Measurements from ENCODE around the gene TENM4.
A peak's percentile ranks its signal among the peaks of the same experiment; 100 is the strongest.

TENM4 gene

GRCh38 chr11:78810559-78811009, 630.2 kb downstream of the TENM4 start:
- Mint-ChIP-seq H3K9me3 (no peaks in the 10 kb centered on the region), H3K27ac (ENCODE audit: low read depth) (no peak overlapping the region), H3K4me3 (no peak overlapping the region), H3K27me3 (peaks cover 31% of the 10 kb centered on the region), H3K4me1 (no peaks in the 10 kb centered on the region), H3K36me3 (ENCODE audit: insufficient read depth) (no peaks in the 10 kb centered on the region)
- ATAC-seq (replicated peaks; ENCODE audit: extremely low read depth, poor library complexity, severe bottlenecking) (no peak), DNase-seq (ENCODE audit: low spot score in 2 of 2) (no peak)

- DNase-seq (ENCODE audit: low spot score in 2 of 2): no peak
- peaks cover 26% of the 10 kb centered on the region for H3K27me3 Mint-ChIP-seq
- no peak overlapping the region for H3K27ac Mint-ChIP-seq (ENCODE audit: low read depth)
- no peaks in the 10 kb centered on the region for H3K4me1 Mint-ChIP-seq
- no peaks in the 10 kb centered on the region for H3K36me3 Mint-ChIP-seq (ENCODE audit: insufficient read depth)
- ATAC-seq (replicated peaks; ENCODE audit: extremely low read depth, poor library complexity, severe bottlenecking): no peak
- no peak overlapping the region for H3K4me3 Mint-ChIP-seq
- no peaks in the 10 kb centered on the region for H3K9me3 Mint-ChIP-seq
Observed at GRCh38 chr11:78809931-78810541, 630.8 kb downstream of the TENM4 start.

GRCh38 chr11:78808923-78809322, 631.9 kb downstream of the TENM4 start:
- H3K27me3 Mint-ChIP-seq: peaks cover 21% of the 10 kb centered on the region
- H3K4me1 Mint-ChIP-seq: no peaks in the 10 kb centered on the region
- ATAC-seq (replicated peaks; ENCODE audit: extremely low read depth, poor library complexity, severe bottlenecking): no peak
- H3K27ac Mint-ChIP-seq (ENCODE audit: low read depth): no peak overlapping the region
- no peak for DNase-seq (ENCODE audit: low spot score in 2 of 2)
- no peaks in the 10 kb centered on the region for H3K9me3 Mint-ChIP-seq
- no peak overlapping the region for H3K4me3 Mint-ChIP-seq
- no peaks in the 10 kb centered on the region for H3K36me3 Mint-ChIP-seq (ENCODE audit: insufficient read depth)

- Mint-ChIP-seq H3K27me3 (peaks cover 11% of the 10 kb centered on the region), H3K27ac (ENCODE audit: low read depth) (no peak overlapping the region), H3K4me1 (no peaks in the 10 kb centered on the region), H3K4me3 (no peak overlapping the region), H3K36me3 (ENCODE audit: insufficient read depth) (no peaks in the 10 kb centered on the region), H3K9me3 (no peaks in the 10 kb centered on the region)
- ATAC-seq (replicated peaks; ENCODE audit: extremely low read depth, poor library complexity, severe bottlenecking) (no peak), DNase-seq (ENCODE audit: low spot score in 2 of 2) (no peak)
Observed at GRCh38 chr11:78807351-78807750, 633.5 kb downstream of the TENM4 start.

- H3K27ac Mint-ChIP-seq (ENCODE audit: low read depth): no peak overlapping the region
- ATAC-seq (replicated peaks; ENCODE audit: extremely low read depth, poor library complexity, severe bottlenecking): no peak
- no peaks in the 10 kb centered on the region for H3K4me1 Mint-ChIP-seq
- peaks cover 11% of the 10 kb centered on the region for H3K27me3 Mint-ChIP-seq
- H3K4me3 Mint-ChIP-seq: no peak overlapping the region
- no peak for DNase-seq (ENCODE audit: low spot score in 2 of 2)
- no peaks in the 10 kb centered on the region for H3K36me3 Mint-ChIP-seq (ENCODE audit: insufficient read depth)
- H3K9me3 Mint-ChIP-seq: no peaks in the 10 kb centered on the region
Observed at GRCh38 chr11:78806214-78807004, 634.4 kb downstream of the TENM4 start.

GRCh38 chr11:78804991-78805390, 635.8 kb downstream of the TENM4 start:
- no peak overlapping the region for H3K27ac Mint-ChIP-seq (ENCODE audit: low read depth)
- H3K4me1 Mint-ChIP-seq: no peaks in the 10 kb centered on the region
- H3K4me3 Mint-ChIP-seq: no peak overlapping the region
- ATAC-seq (replicated peaks; ENCODE audit: extremely low read depth, poor library complexity, severe bottlenecking): no peak
- no peak for DNase-seq (ENCODE audit: low spot score in 2 of 2)
- peaks cover 11% of the 10 kb centered on the region for H3K27me3 Mint-ChIP-seq
- no peaks in the 10 kb centered on the region for H3K9me3 Mint-ChIP-seq
- H3K36me3 Mint-ChIP-seq (ENCODE audit: insufficient read depth): no peaks in the 10 kb centered on the region

- H3K27ac Mint-ChIP-seq (ENCODE audit: low read depth): no peak overlapping the region
- no peak overlapping the region for H3K4me3 Mint-ChIP-seq
- H3K4me1 Mint-ChIP-seq: no peaks in the 10 kb centered on the region
- no peaks in the 10 kb centered on the region for H3K9me3 Mint-ChIP-seq
- DNase-seq (ENCODE audit: low spot score in 2 of 2) (no peak), ATAC-seq (replicated peaks; ENCODE audit: extremely low read depth, poor library complexity, severe bottlenecking) (no peak)
- H3K36me3 Mint-ChIP-seq (ENCODE audit: insufficient read depth): no peaks in the 10 kb centered on the region
- peaks cover 11% of the 10 kb centered on the region for H3K27me3 Mint-ChIP-seq
Observed at GRCh38 chr11:78803995-78804394, 636.8 kb downstream of the TENM4 start.

- no peaks in the 10 kb centered on the region for H3K9me3 Mint-ChIP-seq
- no peak for ATAC-seq (replicated peaks; ENCODE audit: extremely low read depth, poor library complexity, severe bottlenecking)
- H3K27ac Mint-ChIP-seq (ENCODE audit: low read depth): no peak overlapping the region
- peaks cover 6% of the 10 kb centered on the region for H3K27me3 Mint-ChIP-seq
- no peak for DNase-seq (ENCODE audit: low spot score in 2 of 2)
- H3K4me1 Mint-ChIP-seq: no peaks in the 10 kb centered on the region
- no peaks in the 10 kb centered on the region for H3K36me3 Mint-ChIP-seq (ENCODE audit: insufficient read depth)
- no peak overlapping the region for H3K4me3 Mint-ChIP-seq
Observed at GRCh38 chr11:78802058-78802761, 638.6 kb downstream of the TENM4 start.

GRCh38 chr11:78801161-78801884, 639.5 kb downstream of the TENM4 start:
- Mint-ChIP-seq H3K4me3 (no peak overlapping the region), H3K36me3 (ENCODE audit: insufficient read depth) (no peaks in the 10 kb centered on the region), H3K27ac (ENCODE audit: low read depth) (no peak overlapping the region), H3K4me1 (no peaks in the 10 kb centered on the region), H3K27me3 (no peaks in the 10 kb centered on the region), H3K9me3 (no peaks in the 10 kb centered on the region)
- no peak for DNase-seq (ENCODE audit: low spot score in 2 of 2)
- no peak for ATAC-seq (replicated peaks; ENCODE audit: extremely low read depth, poor library complexity, severe bottlenecking)

- H3K36me3 Mint-ChIP-seq (ENCODE audit: insufficient read depth): no peaks in the 10 kb centered on the region
- DNase-seq (ENCODE audit: low spot score in 2 of 2): no peak
- no peaks in the 10 kb centered on the region for H3K9me3 Mint-ChIP-seq
- H3K4me3 Mint-ChIP-seq: no peak overlapping the region
- no peak for ATAC-seq (replicated peaks; ENCODE audit: extremely low read depth, poor library complexity, severe bottlenecking)
- no peaks in the 10 kb centered on the region for H3K27me3 Mint-ChIP-seq
- no peaks in the 10 kb centered on the region for H3K4me1 Mint-ChIP-seq
- no peak overlapping the region for H3K27ac Mint-ChIP-seq (ENCODE audit: low read depth)
Observed at GRCh38 chr11:78800756-78801155, 640.1 kb downstream of the TENM4 start.

GRCh38 chr11:78800096-78800690, 640.6 kb downstream of the TENM4 start:
- ATAC-seq (replicated peaks; ENCODE audit: extremely low read depth, poor library complexity, severe bottlenecking): no peak
- Mint-ChIP-seq H3K4me1 (no peaks in the 10 kb centered on the region), H3K27me3 (peaks cover 2% of the 10 kb centered on the region), H3K9me3 (no peaks in the 10 kb centered on the region), H3K27ac (ENCODE audit: low read depth) (no peak overlapping the region), H3K36me3 (ENCODE audit: insufficient read depth) (no peaks in the 10 kb centered on the region), H3K4me3 (no peak overlapping the region)
- DNase-seq (ENCODE audit: low spot score in 2 of 2): no peak

- Mint-ChIP-seq H3K27me3 (peaks cover 17% of the 10 kb centered on the region), H3K9me3 (no peaks in the 10 kb centered on the region)
- peak; percentile 24 for ATAC-seq (replicated peaks; ENCODE audit: extremely low read depth, poor library complexity, severe bottlenecking)
Observed at GRCh38 chr11:78798663-78799062, 642.2 kb downstream of the TENM4 start.

More at GRCh38 chr11:78798663-78799062, 642.2 kb downstream of the TENM4 start:
- no peaks in the 10 kb centered on the region for H3K4me1 Mint-ChIP-seq
- DNase-seq (ENCODE audit: low spot score in 2 of 2): no peak
- H3K27ac Mint-ChIP-seq (ENCODE audit: low read depth): no peak overlapping the region
- H3K36me3 Mint-ChIP-seq (ENCODE audit: insufficient read depth): no peaks in the 10 kb centered on the region
- H3K4me3 Mint-ChIP-seq: no peak overlapping the region

Measured in central memory CD8-positive, alpha-beta T cell (primary cell).